COLO829 (cell line): ENCODE results near the gene MKKS.
"Not testable (repeated sequence)": the region's sequence is repeated elsewhere in the genome, so short reads cannot be mapped to it uniquely, and the experiment has no call there.

Source experiments
- DNase-seq: peaks from one replicate; pipeline ENCODE4 v3.0.0; 2012; ENCODE audit warnings: low spot score

The MKKS gene

GRCh38 chr20:10412591-10413408, 21.2 kb downstream of the MKKS start:
- no peak for DNase-seq

- DNase-seq: no peak
Measured at GRCh38 chr20:10411673-10412072, 22.3 kb downstream of the MKKS start.

- DNase-seq: no peak
Measured at GRCh38 chr20:10408108-10408813, 25.8 kb downstream of the MKKS start.

- no peak for DNase-seq
Measured at GRCh38 chr20:10404959-10405530, 29.0 kb downstream of the MKKS start.

- DNase-seq: no peak
Measured at GRCh38 chr20:10404023-10404628, 29.9 kb downstream of the MKKS start.

GRCh38 chr20:10402938-10403608, 30.9 kb downstream of the MKKS start:
- no peak for DNase-seq

GRCh38 chr20:10398834-10399369, 35.1 kb downstream of the MKKS start:
- no peak for DNase-seq

- DNase-seq: not testable (repeated sequence)
Measured at GRCh38 chr20:10394752-10395151, 39.3 kb downstream of the MKKS start.

- no peak for DNase-seq
Measured at GRCh38 chr20:10390709-10391108, 43.3 kb downstream of the MKKS start.

GRCh38 chr20:10388597-10388996, 45.4 kb downstream of the MKKS start:
- DNase-seq: no peak

GRCh38 chr20:10387686-10388085, 46.3 kb downstream of the MKKS start:
- no peak for DNase-seq

GRCh38 chr20:10385850-10386544, 48.0 kb downstream of the MKKS start:
- DNase-seq: no peak

GRCh38 chr20:10381477-10381876, 52.5 kb downstream of the MKKS start:
- no peak for DNase-seq

- no peak for DNase-seq
Measured at GRCh38 chr20:10379761-10380160, 54.3 kb downstream of the MKKS start.

- no peak for DNase-seq
Measured at GRCh38 chr20:10376270-10377075, 57.5 kb downstream of the MKKS start.

- no peak for DNase-seq
Measured at GRCh38 chr20:10375191-10375590, 58.8 kb downstream of the MKKS start.

GRCh38 chr20:10374036-10374435, 60.0 kb downstream of the MKKS start:
- DNase-seq: no peak

GRCh38 chr20:10371467-10371866, 62.6 kb downstream of the MKKS start:
- DNase-seq: no peak

GRCh38 chr20:10370091-10370887, 63.7 kb downstream of the MKKS start:
- no peak for DNase-seq

- DNase-seq: no peak
Measured at GRCh38 chr20:10369723-10370090, 64.3 kb downstream of the MKKS start.
